Neutrophil (primary cell): ENCODE measurements around the gene INTS1.
A peak's percentile ranks its signal among the peaks of the same experiment; 100 is the strongest.

Source experiments
- H3K27ac ChIP-seq: fragments of 200-600 bp; sonication (generic); 2 replicates; pipeline ENCODE4 v1.5.1; 2016; ENCODE audit warnings: mild to moderate bottlenecking, moderate library complexity
- H3K27me3 ChIP-seq: fragments of 200-600 bp; sonication (generic); 2 replicates; pipeline ENCODE4 v1.6.0; 2016; ENCODE audit warnings: mild to moderate bottlenecking
- H3K36me3 ChIP-seq: fragments of 200-600 bp; sonication (generic); 2 replicates; pipeline ENCODE4 v1.5.1; 2017
- H3K4me1 ChIP-seq, 2 experiments: fragments of 200-600 bp in 1 of 2; sonication (generic) in 1 of 2; 1 replicate in 1 of 2; 2 replicates in 1 of 2; pipeline versions ENCODE4 v1.5.1 to v1.6.1; 2013 to 2016; ENCODE audit warnings: low read depth in 1 of 2, low read length in 1 of 2, mild to moderate bottlenecking in 1 of 2, moderate library complexity in 1 of 2; ENCODE audit not compliant: control insufficient read depth in 1 of 2, insufficient read depth in 1 of 2
- H3K4me3 ChIP-seq, 2 experiments: fragments of 200-600 bp in 1 of 2; sonication (generic) in 1 of 2; 1 replicate in 1 of 2; 2 replicates in 1 of 2; pipeline ENCODE4 v1.5.1; 2013 to 2016; ENCODE audit warnings: low read depth in 1 of 2, low read length in 1 of 2, mild to moderate bottlenecking in 1 of 2, moderate library complexity in 1 of 2
- H3K9me3 ChIP-seq: fragments of 200-600 bp; sonication (generic); 2 replicates; pipeline ENCODE4 v1.5.1; 2016
- TF ChIP-seq, protein P1 (sequence below): fragments of 200-600 bp; sonication (generic); IDR thresholded peaks from 2 replicates; pipeline ENCODE4 v1.5.1; 2016; ENCODE audit warnings: antibody characterized with exemption

Gene INTS1

DNA sequence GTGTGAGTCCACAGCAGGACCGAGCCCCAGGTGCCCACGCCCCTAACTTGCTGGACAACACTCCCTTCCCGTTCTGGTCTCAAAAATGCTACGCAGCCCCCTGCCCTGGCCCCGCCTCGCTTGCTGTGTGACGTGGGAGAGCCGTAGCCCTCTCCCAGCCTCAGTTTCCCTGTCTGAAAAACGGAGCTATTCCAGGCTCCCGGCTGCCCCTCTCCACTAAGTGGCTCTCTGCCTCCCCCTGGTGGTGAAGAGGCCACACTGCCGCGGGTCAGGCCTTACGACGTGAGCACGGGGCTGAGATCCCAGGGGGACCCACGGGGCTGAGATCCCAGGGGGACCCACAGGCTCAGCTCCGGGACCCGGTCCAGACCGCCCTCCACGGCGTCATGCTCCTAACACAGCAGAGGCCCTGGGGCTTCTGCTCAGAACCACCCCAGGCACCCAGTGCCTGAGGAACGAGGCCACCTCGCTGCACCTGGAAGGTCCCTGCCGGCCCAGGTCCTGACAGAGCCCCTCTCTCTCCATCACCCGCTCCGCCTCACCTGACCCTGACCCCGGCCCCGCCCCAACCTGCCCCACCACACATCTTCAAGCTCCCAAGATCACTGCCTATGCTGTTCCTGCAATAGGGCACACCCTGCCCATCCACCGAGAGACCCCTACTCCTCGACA, 71.6 kb downstream of the INTS1 start:
- Histone ChIP-seq H3K9me3 (no peaks in the 10 kb centered on the region), H3K36me3 (peaks cover 15% of the 10 kb centered on the region), H3K4me1 (peaks cover 0 to 4% of the 10 kb centered on the region in 2 experiments), H3K27me3 (no peaks in the 10 kb centered on the region), H3K4me3 (no peak overlapping the region), H3K27ac (no peak overlapping the region)
- TF ChIP-seq, protein P1, sequence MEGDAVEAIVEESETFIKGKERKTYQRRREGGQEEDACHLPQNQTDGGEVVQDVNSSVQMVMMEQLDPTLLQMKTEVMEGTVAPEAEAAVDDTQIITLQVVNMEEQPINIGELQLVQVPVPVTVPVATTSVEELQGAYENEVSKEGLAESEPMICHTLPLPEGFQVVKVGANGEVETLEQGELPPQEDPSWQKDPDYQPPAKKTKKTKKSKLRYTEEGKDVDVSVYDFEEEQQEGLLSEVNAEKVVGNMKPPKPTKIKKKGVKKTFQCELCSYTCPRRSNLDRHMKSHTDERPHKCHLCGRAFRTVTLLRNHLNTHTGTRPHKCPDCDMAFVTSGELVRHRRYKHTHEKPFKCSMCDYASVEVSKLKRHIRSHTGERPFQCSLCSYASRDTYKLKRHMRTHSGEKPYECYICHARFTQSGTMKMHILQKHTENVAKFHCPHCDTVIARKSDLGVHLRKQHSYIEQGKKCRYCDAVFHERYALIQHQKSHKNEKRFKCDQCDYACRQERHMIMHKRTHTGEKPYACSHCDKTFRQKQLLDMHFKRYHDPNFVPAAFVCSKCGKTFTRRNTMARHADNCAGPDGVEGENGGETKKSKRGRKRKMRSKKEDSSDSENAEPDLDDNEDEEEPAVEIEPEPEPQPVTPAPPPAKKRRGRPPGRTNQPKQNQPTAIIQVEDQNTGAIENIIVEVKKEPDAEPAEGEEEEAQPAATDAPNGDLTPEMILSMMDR: peak; percentile 92

DNA sequence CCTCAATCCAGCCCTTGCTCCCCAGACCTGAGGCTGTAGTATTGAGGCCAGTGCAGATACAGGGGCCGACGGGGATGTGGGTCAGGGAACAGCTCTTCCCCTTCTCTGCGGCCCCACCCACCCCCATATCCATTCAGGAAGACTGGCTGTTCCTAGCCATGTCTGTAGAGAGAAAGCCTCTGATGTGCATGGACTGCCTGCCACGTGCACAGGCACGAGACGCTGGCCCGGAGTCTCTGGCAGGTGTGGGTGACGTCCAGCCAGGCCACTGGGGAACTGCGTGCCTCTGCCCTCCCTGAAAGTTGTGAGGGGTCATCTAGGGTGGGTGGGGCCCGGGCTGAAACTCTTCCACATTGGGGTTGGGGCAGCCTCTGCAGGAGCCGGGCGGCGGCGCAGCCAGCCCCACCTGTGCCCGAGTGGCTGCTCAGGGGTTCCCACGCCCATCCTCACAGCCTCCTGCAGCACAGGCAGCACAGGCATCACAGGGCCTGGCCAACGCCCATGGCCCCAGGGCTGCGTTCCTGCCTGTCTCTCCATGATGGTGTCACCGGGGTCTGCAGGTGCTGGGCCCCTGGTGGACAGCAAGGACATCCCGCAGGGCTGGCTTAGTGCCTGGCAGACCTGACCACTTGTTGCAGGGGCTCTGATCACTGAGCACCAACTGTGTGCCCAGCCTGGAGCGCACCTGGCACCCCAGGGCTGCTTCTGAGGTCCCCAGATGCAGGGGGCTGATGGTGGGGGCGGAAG, 72.4 kb downstream of the INTS1 start:
- TF ChIP-seq, protein P1: no peak
- Histone ChIP-seq H3K36me3 (peaks cover 7% of the 10 kb centered on the region), H3K4me1 (peaks cover 0 to 4% of the 10 kb centered on the region in 2 experiments), H3K27me3 (no peaks in the 10 kb centered on the region), H3K9me3 (no peaks in the 10 kb centered on the region), H3K27ac (no peak overlapping the region), H3K4me3 (no peak overlapping the region)

DNA sequence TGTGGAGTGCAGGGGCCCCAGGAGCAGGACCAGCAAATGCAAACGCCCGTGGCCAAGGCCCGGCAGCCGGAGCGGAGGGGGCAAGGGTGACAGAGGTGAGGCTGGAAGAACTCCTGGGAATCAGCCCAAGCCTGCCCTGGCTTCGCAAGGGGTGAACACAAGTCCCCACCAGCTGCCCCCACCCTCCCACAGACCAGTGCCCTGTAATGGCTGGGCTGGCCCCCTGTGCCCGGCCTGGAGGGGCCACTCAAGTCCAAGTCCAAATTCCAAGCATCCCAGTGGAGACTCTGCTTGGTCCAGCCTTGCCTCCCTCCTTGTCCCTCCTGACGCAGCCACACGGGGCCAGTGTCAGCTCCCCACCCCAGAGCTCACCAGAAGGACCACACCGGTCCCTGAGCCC, 73.0 kb downstream of the INTS1 start:
- Histone ChIP-seq H3K9me3 (no peaks in the 10 kb centered on the region), H3K4me1 (peaks cover 0 to 4% of the 10 kb centered on the region in 2 experiments), H3K4me3 (no peak overlapping the region), H3K36me3 (peaks cover 4% of the 10 kb centered on the region), H3K27me3 (no peaks in the 10 kb centered on the region), H3K27ac (no peak overlapping the region)
- TF ChIP-seq, protein P1: no peak

DNA sequence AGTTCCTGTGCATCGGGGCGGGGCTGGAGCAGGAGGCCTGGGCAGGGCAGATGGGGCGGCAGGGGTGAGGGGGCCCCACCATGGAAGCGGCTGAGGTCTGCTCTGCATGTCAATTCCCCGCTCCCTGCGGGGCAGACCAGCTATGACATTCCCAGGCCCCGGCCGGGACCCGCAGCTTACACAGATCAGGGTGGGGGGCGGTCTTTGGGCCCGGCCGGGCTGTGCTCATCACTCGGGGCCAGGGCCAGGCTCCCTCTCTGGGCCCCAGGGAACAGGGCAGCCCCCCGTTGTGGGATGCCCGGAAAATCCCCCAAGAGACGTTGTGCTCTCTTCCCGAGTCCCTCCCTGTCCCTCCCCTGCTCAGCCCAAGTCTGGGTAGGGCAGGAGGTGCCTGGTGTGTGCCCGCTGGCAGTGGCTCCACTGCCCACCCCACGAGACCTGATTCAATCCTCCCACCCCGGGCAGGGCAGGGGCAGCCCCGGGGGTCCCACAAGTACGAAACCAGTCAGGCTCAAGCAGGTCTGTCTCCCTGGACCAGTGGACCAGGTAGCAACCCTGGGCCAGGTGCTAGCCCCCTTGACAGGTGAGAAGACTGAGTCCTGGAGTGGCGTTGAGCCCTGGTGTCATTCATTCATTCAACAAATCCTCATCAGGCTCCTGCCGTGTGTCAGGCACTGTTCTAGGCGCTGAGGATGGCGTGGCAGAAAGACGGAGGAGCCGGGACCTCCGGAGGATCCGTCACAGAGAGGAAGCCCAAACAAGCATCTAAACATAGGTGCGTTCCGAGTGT, 73.9 kb downstream of the INTS1 start:
- Histone ChIP-seq H3K4me1 (peaks cover 0 to 4% of the 10 kb centered on the region in 2 experiments), H3K9me3 (no peaks in the 10 kb centered on the region), H3K4me3 (no peak overlapping the region), H3K27me3 (no peaks in the 10 kb centered on the region), H3K27ac (no peak overlapping the region), H3K36me3 (peaks cover under 1% of the 10 kb centered on the region)
- TF ChIP-seq, protein P1: no peak

DNA sequence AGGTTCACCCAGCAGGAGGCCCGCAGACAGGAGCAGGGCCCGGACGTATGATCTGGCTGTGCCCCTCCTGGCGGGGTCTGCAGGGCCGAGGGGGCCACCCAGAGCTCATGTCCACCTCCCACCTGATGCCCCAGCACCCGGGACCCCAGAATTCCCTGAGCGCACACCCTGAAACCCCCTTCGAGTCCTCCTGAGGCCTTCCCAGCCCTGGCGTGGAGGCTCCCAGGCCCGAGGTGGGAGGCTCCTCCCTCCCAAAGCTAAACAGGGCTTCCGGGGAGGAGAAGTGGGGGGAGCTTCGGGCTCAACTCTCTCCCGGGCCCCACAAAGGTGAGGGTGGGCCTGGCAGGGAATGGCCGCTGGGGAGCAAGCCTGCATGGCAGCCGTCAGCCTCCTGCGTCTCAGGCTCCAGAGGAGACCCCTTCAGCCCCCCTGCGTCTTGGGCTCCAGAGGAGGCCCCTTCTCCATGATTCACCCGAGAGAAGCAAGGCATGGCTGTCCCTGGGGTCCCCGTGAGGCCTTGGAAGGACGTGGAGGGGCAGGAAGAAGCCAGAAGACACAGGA, 75.2 kb downstream of the INTS1 start:
- Histone ChIP-seq H3K4me1 (peaks cover 0 to 4% of the 10 kb centered on the region in 2 experiments), H3K4me3 (no peak overlapping the region), H3K27ac (no peak overlapping the region), H3K27me3 (peaks cover 4% of the 10 kb centered on the region), H3K36me3 (no peaks in the 10 kb centered on the region), H3K9me3 (no peaks in the 10 kb centered on the region)
- TF ChIP-seq, protein P1: no peak
